Hypothalamus (tissue), 51 donors: ENCODE data around the gene MICU2.

Experiments
- DNase-seq, 51 donors: peaks; one replicate each; lab custom pipeline; 2025; lab: John Stamatoyannopoulos, UW

MICU2 gene

DNA sequence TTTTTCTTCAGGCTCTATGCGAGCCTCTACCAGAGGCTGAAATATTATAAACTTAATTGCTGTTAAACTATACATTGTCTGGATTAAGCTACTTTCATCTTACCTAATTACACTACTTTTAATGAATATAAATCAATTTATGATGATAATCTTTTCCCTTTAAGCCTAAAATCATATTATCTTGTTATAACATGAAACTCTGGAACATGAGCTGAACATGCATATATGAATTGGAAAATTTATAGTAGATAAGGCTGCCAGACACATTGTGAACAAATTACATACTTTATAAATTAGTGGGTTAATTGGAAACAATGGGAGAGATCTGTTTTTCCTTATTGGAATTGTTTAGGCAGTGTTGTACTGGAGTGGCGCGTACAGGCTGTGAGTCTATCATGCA lies 99.6 kb downstream of the MICU2 start:
- DNase-seq = no peak

DNA sequence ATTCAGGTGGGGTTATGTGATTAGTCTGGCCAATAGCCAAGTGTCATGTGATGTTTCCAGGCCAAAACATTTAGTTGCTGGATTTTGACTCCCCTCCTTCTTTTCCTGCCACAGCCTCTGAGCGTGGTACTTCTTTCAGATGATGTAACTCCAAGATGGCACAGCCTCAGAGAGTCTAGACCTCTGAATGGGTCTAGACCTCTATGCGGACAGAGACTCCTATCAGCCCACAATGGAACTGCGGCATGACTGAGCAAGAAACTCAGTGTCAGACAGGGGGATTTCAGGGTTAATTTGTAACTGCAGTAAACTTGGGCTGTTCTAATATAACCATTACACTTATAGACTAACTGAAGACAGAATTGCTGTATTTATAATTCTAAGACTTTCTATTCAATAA lies 102.3 kb downstream of the MICU2 start:
- no peak for DNase-seq

DNA sequence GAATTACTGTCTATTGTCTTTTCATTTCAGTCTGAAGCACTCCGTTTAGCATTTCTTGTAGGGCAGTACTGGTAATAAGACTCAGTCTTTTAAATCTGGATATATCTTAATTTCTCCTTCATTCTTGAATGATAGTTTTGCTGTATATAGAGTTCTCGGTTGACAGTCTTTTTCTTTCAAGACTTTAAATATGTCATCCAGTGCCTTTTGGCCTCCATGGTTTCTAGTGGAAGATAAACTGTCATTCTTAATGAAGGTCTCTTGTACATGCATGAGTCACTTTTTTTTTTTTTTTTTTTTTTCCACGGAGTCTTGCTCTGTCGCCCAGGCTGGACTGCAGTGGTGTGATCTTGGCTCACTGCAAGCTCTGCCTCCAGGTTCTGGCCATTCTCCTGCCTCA lies 117.6 kb downstream of the MICU2 start:
- no peak for DNase-seq

DNA sequence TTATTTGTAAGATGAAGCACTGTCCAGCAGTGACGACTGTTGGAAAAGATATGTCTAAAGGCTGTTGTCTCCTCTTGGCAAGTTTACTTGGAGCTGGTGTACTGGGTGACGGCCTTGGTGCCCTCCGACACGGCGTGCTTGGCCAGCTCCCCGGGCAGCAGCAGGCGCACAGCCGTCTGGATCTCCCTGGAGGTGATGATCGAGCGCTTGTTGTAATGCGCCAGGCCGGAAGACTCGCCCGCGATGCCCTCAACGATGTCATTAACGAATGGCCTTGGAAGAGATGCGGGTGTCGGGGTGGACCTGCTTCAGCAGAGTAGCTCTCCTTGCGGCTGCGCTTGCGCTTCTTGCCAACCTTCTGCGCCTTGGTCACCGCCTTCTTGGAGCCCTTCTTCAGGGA lies 120.2 kb downstream of the MICU2 start:
- DNase-seq = no peak

DNA sequence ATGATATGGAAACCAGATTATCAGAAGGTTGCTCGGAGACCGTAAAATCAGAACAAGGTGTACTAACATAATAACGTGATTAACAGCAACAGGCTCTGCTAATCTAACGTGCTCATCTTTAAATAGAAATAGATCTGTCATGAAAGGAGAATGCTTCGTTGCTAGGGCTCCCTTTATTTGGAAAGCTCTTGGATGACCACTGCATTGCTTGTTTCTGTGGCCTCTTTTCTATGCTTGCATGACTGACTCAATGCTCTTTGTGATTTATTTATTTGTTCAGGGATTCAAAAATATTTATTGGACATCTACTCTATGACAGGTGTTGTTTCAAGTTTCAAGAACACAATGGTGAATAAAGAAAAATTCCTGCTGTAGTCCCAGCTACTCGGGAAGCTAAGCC lies 122.6 kb downstream of the MICU2 start:
- peak in 1 of 51 donors; percentile 29 for DNase-seq

DNA sequence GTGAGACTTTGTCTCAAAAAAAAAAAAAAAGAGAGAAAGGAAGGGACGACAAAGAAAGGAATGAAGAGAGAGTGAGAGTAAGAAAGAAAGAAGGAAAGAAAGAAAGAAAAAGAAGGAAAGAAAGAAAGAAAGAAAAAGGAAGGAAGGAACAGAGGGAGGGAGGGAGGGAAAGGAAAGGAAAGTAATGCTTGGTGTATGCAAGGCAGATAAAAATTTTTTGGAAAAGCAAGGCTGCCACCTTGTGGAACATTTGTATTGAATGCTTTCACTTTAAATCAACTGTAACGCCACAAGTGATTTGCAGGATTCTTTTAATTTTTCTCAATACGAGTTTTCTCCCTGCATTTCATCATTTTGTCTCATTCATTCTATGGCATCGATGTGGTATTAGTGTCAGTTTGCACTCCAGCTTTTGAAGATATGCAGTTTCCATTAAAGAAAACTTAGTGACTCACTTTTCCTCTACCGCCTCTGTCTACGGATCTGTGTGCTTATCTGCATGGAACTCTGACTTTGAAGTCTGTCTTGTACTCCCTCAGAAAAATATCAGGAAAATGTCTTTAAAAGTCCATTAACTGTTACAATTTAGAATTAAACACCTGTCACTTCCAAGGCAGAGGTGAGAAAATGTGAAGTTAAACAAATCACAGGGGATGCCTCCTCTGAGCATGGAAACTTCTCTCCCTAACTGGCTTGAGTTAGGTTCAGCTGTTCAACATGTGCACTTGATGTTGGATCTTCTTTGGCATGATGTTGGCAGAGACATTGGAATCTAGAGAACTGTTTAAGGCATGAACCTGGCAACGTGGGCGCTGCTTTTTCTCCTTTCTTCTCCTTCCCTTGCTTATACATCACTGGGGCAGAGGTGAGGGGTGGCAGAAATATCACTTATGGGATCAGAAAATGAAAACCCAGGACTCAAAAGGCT lies 124.8 kb downstream of the MICU2 start:
- peak in 15 of 51 donors; percentile 3 to 84 (median 11) for DNase-seq

DNA sequence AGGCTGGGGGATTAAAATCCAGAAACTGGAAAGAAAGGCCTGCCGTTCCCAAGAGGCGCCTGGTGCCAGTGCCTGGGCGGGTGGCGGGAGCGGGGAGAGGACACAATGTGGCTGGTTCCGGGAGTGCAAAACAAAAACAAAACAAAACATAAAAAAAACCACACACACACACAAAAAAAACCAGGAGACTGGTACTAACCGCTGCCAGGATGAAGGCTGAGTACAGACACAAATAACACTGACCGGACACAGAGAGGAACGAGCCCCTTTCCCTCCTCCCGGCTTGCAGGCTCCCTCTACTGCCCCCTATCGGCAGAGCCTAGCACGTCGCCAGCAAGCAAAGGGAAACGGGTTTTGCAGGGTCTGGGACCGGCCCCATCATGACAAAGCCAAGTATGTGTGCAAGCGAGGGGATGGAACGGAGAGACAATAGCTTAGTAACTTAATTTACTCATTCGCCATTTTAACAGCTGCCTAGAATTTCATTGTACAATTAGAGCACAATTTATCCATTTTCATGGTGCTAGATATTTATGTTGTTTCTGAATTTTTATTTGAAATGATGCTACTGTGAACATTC lies 127.0 kb downstream of the MICU2 start:
- DNase-seq = peak; percentile 17 to 91 (median 74)

DNA sequence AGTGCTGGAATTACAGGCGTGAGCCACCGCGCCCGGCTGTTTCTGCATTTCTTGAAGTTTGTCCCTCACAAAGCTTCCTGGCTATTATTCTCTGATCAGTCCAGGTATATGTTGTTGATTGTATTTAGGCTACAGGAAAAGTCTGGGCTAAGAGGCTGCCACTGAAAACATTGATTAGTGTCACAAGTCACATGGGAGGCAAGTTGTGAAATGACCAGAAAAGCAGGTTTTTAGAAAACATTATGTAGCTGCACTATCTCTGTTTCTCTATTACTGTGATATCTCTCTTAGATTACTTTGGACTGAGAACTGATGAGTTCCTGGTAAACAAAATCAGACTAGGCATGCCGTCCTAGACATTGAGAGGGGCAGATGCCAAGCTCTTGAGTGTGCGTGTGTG lies 128.9 kb downstream of the MICU2 start:
- no peak for DNase-seq

DNA sequence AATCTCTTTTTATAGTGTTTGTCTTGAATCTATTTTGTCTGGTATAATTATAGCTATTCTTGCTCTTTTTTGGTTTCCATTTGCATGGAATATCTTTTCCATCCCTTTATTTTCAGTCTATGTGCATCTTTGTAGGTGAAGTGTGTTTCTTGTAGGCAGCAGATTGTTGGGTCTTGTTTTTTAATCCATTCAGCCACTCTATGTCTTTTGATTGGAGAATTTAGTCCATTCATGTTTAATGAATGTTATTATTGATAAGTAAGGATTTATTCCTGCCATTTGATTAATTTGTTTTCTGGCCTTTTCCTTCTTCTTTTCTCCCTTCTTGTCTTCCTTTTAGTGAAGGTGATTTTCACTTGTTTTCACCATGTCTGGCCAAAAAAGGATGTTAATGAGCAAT lies 133.2 kb downstream of the MICU2 start:
- no peak for DNase-seq

DNA sequence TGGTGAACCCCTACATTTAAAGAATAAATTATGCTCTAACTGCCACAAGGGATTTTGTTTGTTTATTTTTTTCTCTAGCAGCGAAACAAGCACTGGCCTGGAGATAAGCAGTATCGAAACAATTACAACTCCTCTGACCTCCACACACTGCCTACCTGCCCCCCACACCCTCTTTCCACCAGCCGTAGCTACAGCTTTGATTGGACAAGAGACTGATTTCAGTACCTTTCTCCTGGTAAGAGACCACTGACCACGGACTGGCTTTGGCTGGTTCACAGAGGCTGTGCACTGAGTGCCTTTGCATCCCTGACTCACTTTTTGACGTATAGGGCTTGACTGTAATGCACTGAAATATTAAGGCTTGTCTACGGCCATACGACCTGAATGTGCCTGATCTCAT lies 137.4 kb downstream of the MICU2 start:
- no peak for DNase-seq

DNA sequence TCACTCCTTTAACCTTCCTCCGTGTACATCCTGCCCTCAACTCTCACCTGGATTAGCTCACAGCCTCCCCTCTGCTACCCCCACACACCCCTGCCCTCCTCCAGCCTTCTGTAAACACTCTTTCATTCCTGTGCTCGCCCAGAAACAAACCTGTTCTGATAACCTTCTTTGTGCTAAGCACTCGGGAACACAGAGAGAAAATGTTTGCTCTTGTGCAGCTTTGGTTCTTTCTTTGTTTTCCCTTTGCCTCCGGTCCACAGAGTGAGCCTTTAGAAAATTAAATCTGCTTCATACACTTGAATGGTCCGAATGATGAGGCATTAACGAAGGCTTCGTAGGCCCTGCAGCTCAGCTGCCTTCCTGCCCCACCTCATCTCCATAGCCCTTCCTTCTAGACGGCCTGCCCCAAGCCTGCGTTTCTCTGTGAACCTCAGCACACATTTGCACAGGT lies 138.2 kb downstream of the MICU2 start:
- DNase-seq = no peak

DNA sequence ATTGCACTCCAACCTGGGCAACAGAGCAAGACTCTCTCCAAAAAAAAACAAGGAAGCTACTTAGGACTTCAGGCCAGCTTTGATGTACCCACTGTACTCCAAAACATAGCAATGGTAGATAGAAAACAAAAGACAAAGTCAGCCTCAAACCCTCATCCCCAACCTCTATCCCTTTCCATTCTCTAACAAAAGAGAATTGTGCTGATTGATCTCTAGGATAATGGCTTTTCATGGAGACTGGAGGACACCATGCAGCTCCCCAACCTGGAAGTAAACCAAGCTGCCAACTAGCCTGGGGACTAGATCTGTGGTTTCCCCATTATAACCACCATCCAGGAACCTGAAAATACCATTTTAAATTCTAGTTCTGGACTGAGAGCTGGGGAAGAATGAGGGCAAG lies 140.5 kb downstream of the MICU2 start:
- DNase-seq = peak in 2 of 51 donors; percentile 17 to 34

DNA sequence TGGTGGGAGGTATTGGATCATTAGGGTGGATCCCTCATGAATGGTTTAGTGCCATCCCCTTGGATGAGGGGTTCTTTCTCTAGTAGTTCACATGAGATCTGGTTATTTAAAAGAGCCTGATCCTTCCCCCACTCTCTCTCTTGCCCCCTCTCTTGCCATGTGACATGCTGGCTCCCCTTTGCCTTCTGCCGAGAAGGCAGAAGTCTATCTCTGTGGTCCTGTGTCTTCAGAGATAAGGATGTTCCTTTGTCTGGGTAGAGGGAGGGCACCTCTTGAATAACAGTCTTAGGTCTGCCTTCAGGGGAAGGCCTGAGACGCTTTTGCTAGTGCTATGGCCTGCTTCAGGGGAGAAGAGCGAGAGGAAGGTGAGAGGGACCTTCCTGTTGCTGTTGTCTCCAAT lies 142.8 kb downstream of the MICU2 start:
- DNase-seq = no peak

DNA sequence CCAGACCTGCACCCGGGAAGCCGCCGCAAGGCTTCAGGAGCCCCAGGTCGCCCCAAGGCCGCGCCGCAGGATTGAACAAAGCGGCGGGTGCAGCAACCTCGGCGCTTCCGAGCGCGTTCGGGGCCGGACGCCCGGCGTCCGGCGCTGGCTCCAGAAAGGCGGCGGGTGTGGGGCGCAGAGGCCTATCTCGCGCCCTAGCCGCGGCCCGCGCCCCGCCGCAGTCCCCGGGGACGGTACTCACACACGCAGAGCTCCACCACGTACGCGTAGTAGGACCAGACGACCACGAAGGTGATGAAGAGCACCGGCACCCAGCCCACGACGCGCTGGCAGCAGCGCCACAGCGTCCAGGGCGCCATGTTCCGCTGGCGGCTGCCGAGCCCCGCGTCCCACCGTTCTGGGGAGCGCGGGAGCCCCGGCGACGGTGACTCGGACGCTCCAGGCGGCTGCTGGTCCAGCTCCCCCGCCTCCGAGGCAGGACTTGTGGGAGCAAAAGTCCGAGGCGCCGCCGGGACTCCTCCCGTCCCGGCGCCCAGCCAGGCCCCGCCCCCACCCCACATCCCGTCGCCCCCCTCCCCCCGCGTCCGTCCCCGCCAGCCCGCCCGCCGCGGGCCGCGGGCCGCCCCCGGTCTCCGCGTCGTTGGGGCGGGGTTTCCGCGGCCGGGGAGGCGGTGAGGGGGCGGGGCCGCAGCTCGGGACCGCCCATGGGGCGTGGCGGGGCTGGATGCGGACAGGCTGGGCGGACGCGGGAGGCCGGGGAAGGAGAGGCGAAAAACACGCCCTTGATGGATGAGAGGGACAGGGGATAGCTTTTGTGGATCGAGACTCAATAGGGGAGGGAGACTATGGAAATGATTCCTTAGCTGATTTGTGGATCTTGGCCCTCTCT lies 144.9 kb downstream of the MICU2 start, which contains the start of gene ZDHHC20:
TSS of gene ZDHHC20 (minus strand) at position 491 of the 889 bp plus-strand sequence. CDS start at position 359, 132 bp downstream.
- DNase-seq = peak; percentile 31 to 98 (median 86)

DNA sequence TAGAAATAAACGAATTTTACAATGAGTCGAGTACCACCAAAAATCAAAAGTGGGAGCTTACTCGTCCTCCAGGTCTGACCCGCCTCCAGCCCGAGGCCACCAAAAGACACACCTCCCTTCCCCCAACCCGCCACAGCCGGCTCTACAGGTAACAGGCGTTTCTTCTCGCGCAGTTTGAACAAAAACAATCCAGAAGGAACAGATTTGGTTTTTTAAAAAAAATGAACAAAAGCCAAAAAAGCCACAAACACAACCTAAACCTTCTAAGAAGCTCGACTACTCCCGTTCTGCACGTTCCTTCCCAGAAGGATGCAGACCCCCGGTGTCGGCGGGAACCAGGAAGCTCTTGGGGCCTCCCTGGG lies 145.5 kb downstream of the MICU2 start:
- peak in 16 of 51 donors; percentile 7 to 71 (median 29) for DNase-seq

DNA sequence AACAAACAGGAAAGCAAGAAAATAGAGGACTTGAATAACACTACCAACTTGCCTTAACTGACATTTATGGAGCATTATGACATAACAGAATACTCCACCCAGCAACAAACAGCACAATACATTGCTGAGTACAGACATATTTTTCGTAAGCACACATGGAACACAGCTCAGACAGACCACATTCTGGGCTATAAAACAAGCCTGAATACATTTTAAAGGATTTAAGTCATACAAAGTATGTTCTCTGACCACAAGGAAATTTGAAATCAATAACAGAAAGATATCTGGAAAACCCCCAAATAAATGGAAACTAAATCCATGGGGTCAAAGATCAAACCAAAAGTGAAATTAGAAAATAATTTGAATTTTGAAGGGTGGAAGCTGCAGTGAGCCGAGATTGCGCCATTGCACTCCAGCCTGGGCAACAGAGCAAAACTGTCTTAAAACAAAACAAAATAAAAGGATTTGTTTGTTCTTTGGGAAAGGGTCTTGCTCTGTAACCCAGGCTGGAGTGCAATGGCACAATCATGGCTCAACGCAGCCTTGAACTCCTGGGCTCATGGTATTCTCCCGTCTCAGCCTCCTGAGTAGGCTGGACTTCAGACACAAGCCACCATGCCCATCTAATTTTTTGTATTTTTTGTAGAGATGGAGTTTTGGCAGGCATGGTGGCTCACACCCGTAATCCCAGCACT lies 150.4 kb downstream of the MICU2 start:
- no peak for DNase-seq

DNA sequence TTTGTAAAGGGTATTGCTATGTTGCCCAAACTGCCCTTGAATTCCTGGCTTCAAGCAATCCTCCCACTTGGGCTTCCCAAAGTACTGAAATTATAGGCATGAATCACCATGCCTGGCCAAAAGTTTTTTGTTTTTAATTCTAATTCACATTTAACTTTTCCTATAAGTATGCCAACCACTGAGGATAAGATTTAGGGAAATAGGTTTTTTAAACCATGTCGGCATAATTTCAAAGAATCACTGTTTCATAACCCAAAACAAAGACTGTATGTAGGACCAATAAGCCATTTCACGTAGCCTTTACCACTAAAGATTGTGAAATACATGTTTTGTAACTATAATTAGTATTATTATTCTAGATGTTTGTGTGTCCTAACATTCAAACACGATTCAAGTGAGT lies 153.0 kb downstream of the MICU2 start:
- DNase-seq = no peak

DNA sequence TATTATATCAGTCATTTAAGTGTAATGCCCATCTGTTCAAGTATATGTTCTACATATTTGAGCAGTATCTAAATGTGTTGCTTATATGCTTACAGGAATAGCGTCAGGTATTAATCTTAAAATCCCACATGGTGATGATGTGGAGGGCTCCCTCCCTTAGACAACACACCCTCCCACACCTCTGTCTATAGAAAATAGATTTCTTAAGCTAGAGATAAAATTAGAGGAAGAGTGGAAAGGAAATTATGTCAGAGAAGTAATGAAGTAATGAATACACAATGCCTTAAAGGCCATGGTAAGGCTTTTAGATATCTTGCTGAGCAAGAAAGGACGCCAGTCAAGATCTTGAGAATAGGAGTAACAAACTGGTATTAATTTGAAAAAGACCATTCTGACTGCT lies 157.3 kb downstream of the MICU2 start:
- no peak for DNase-seq

DNA sequence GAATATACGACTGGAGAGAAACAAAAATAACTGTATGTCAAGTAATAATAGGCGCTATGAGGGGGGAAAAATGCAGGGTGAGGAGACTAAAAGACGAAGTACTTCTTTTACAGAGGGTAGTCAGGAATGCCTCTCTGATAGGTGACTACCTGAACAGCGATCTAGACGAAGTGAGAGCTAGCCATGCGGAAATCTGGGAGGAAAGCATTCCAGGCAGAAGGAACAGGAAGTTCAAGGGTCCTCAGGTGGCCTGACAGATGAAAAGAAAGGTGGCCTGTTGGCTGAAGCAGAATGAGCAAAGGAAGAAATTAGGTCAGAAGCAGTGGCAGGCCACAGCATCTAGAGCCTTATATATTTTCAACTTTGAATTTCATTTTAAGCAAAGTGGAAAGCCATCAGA lies 158.2 kb downstream of the MICU2 start:
- DNase-seq = no peak

DNA sequence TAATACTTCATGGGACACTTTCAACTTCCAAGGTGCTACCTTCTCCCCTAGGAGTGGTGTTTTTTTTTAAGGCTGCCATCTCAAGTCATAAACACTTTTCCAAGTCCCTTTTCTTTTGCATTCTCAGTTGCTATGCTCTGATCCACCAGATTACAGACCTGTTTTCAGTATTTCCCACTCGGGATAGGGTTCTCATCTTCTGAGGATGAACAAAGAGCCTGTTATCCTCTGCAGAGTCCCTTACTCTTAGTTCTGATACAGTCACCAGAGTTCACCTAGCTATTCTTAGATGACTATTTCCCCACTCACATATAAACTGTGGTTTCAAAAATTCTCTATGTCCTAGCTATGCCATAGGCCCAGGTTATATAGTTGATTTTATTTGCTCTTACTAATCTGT lies 160.8 kb downstream of the MICU2 start:
- DNase-seq = peak in 1 of 51 donors; percentile 4
